Endothelial cell of umbilical vein (primary cell): ENCODE measurements around the gene FAM32A. TPM values are rescaled to one million over a fixed set of nuclear protein-coding genes. Genes with fewer than 3 reads are reported as not detected.

Source experiments
- BruUV-seq: library from RNA; stranded (reverse); fragments of 400-500 nt; replicated peaks from 2 replicates; lab custom pipeline; 2021; lab: Mats Ljungman, UMichigan
- CTCF ChIA-PET: fragments of 300-600, 350-600 bp; sonication (Branson Sonifier 250); formaldehyde crosslinking; loops from one replicate; lab custom pipeline; 2021; ENCODE audit warnings: antibody characterized with exemption, inconsistent platforms; lab: Charles Lee
- POLR2A ChIA-PET: fragments of 300-600, 350-600 bp; sonication (Branson Sonifier 250); formaldehyde crosslinking; loops from one replicate; lab custom pipeline; 2021; ENCODE audit warnings: antibody characterized with exemption, inconsistent platforms; lab: Charles Lee
- DNase-seq: peaks from one replicate; pipeline ENCODE4 v3.0.0-alpha.2; 2011; ENCODE audit warnings: low read depth, low spot score
- FAIRE-seq: peaks from 2 replicates; lab custom pipeline; 2011; peaks lifted over from hg19 to GRCh38; lab: Jason Lieb, UNC
- H2AFZ ChIP-seq: 2 replicates; pipeline ENCODE4 v1.6.0; 2012; ENCODE audit warnings: low read depth, low read length, control low read depth, inconsistent platforms
- H3K27ac ChIP-seq: 2 replicates; pipeline ENCODE4 v1.5.1; 2011; ENCODE audit warnings: low read depth, mild to moderate bottlenecking, control low read depth, low read length, moderate library complexity; ENCODE audit not compliant: insufficient read depth
- H3K27me3 ChIP-seq, 2 experiments: 2 replicates each; pipeline versions ENCODE4 v1.6.0 to v1.6.1; 2011; ENCODE audit warnings: low read length in 2 of 2, mixed read lengths in 1 of 2; ENCODE audit not compliant: control insufficient read depth in 2 of 2, insufficient read depth in 2 of 2
- H3K36me3 ChIP-seq, 2 experiments: 2 replicates in 1 of 2; 3 replicates in 1 of 2; pipeline ENCODE4 v1.5.1; 2011; ENCODE audit warnings: low read length in 2 of 2, mild to moderate bottlenecking in 1 of 2, moderate library complexity in 1 of 2; ENCODE audit not compliant: control insufficient read depth in 2 of 2, insufficient read depth in 2 of 2; ENCODE audit errors: extremely low read depth in 1 of 2
- H3K4me1 ChIP-seq: 3 replicates; pipeline ENCODE4 v1.5.1; 2011; ENCODE audit warnings: mild to moderate bottlenecking, low read length; ENCODE audit not compliant: control insufficient read depth, insufficient read depth; ENCODE audit errors: extremely low read depth
- H3K4me2 ChIP-seq: 2 replicates; pipeline ENCODE4 v1.6.1; 2011; ENCODE audit warnings: low read length, control low read depth, mixed read lengths; ENCODE audit not compliant: insufficient read depth
- H3K4me3 ChIP-seq, 3 experiments: fragments of 200-600 bp in 1 of 3; sonication (generic), shearing (Covaris generic) in 1 of 3; replicated peaks in 1 of 3; 2 replicates each; pipeline ENCODE4 v1.5.1; 2011 to 2016; ENCODE audit warnings: control low read depth in 3 of 3, low read length in 3 of 3, mild to moderate bottlenecking in 2 of 3, inconsistent platforms in 1 of 3, low read depth in 1 of 3, moderate library complexity in 1 of 3; ENCODE audit not compliant: insufficient read depth in 1 of 3
- H3K79me2 ChIP-seq: 2 replicates; pipeline ENCODE4 v1.6.0; 2012; ENCODE audit warnings: low read length, inconsistent platforms; ENCODE audit not compliant: control insufficient read depth, insufficient read depth
- H3K9ac ChIP-seq: replicated peaks from 2 replicates; pipeline ENCODE3; 2011; ENCODE audit warnings: low read length, control low read depth; ENCODE audit not compliant: insufficient read depth; ENCODE audit errors: extremely low read depth
- H3K9me1 ChIP-seq: replicated peaks from 3 replicates; pipeline ENCODE4 v1.6.0; 2011; ENCODE audit warnings: mild to moderate bottlenecking, low read length; ENCODE audit not compliant: control insufficient read depth, insufficient read depth; ENCODE audit errors: extremely low read depth
- H3K9me3 ChIP-seq: replicated peaks from 2 replicates; pipeline ENCODE4 v1.5.1; 2012; ENCODE audit warnings: low read length, inconsistent platforms; ENCODE audit not compliant: control insufficient read depth, insufficient read depth
- H4K20me1 ChIP-seq: replicated peaks from 2 replicates; pipeline ENCODE3; 2011; ENCODE audit warnings: mild to moderate bottlenecking, low read length; ENCODE audit not compliant: control insufficient read depth, insufficient read depth; ENCODE audit errors: extremely low read depth
- EZH2 ChIP-seq: IDR thresholded peaks from 2 replicates; pipeline ENCODE4 v1.6.1; 2012; ENCODE audit warnings: borderline replicate concordance, low read depth, mild to moderate bottlenecking, moderate library complexity, low read length, inconsistent platforms; ENCODE audit not compliant: severe bottlenecking
- FOS ChIP-seq: IDR thresholded peaks from 2 replicates; pipeline ENCODE4 v1.6.1; 2011; ENCODE audit warnings: mild to moderate bottlenecking, low read length, moderate library complexity, borderline replicate concordance; ENCODE audit not compliant: insufficient read depth
- GATA2 ChIP-seq: IDR thresholded peaks from 2 replicates; pipeline ENCODE4 v1.7.0; 2011; ENCODE audit warnings: low read depth, mild to moderate bottlenecking, moderate library complexity, mixed read lengths, low read length; ENCODE audit not compliant: insufficient read length, insufficient read depth
- JUN ChIP-seq: IDR thresholded peaks from 2 replicates; pipeline ENCODE4 v1.6.1; 2011; ENCODE audit warnings: borderline replicate concordance, low read depth; ENCODE audit not compliant: insufficient read length, insufficient read depth
- MYC ChIP-seq: IDR thresholded peaks from one replicate; pipeline ENCODE4 v1.6.1; 2011; ENCODE audit warnings: mild to moderate bottlenecking, low read depth, low read length
- POLR2A ChIP-seq: IDR thresholded peaks from 2 replicates; pipeline ENCODE4 v1.6.1; 2012; ENCODE audit warnings: low read depth, mild to moderate bottlenecking, control low read depth, low read length
- POLR2AphosphoS5 ChIP-seq: IDR thresholded peaks from 2 replicates; pipeline ENCODE4 v1.6.1; 2012; ENCODE audit warnings: low read depth, mild to moderate bottlenecking, control low read depth, low read length, moderate library complexity; ENCODE audit not compliant: insufficient read depth
- dilution Hi-C: fragments of 300-500 bp; cut with MboI; formaldehyde crosslinking; loops from one replicate; pipeline ENCODE4 v1.15.0; 2019; ENCODE audit warnings: low sequenced_read_pairs; ENCODE audit not compliant: extremely low pct_ligation_motif_present
- intact Hi-C: fragments of 100-400 bp; cut with micrococcal nuclease; formaldehyde crosslinking; loops from one replicate; pipeline ENCODE4 v1.10.0; 2022
- polyA plus RNA-seq, 4 experiments: library from polyadenylated mRNA; depleted of rRNA in 3 of 4; stranded (reverse) in 3 of 4; unstranded in 1 of 4; fragments of >200 nt; gene quantifications; 2 replicates each; pipeline versions ENCODE4 v1.2.1 to v1.2.3, GENCODE V29; 2011 to 2012; ENCODE audit warnings: missing spikeins in 1 of 4
- total RNA-seq: library from RNA; stranded (reverse); gene quantifications from 2 replicates; pipeline ENCODE4 v1.2.3, GENCODE V29; 2021
- TF ChIP-seq, protein P1 (sequence below), 2 donors: IDR thresholded peaks; 1 replicate in 1 of 2; 2 replicates in 1 of 2; pipeline ENCODE4 v1.5.1; 2011; ENCODE audit warnings: low read length in 2 of 2, mild to moderate bottlenecking in 2 of 2, moderate library complexity in 2 of 2, control low read depth in 1 of 2, inconsistent platforms in 1 of 2, low read depth in 1 of 2; ENCODE audit not compliant: insufficient read depth in 1 of 2; ENCODE audit errors: extremely low read depth in 1 of 2
- TF ChIP-seq, protein P2 (sequence below): IDR thresholded peaks from 2 replicates; pipeline ENCODE4 v1.6.1; 2011; ENCODE audit not compliant: insufficient read depth, insufficient read length

FAM32A gene
- total and polyA plus RNA-seq, 2 donors (not counting 3 experiments of a cell fraction or from before 2014, with no cell fraction given) = 82.8 to 130 TPM

- no peak overlapping the region for H3K27ac ChIP-seq
- H3K79me2 ChIP-seq = peaks cover 19% of the 10 kb centered on the region
- H3K4me2 ChIP-seq = no peak overlapping the region
- H4K20me1 ChIP-seq = no peaks in the 10 kb centered on the region
- intact Hi-C loops (no loop called here), dilution Hi-C loops (loop anchor here (25.0 kb wide), 1 partner anchor 143 kb away; no protein-coding TSS in a partner anchor)
- no peaks in the 10 kb centered on the region for H3K4me1 ChIP-seq
- no peaks in the 10 kb centered on the region for H3K27me3 ChIP-seq
- no TSS peak for BruUV-seq
- peaks cover 5% of the 10 kb centered on the region for H3K9me3 ChIP-seq
- DNase-seq (no peak), FAIRE-seq (no peak)
- POLR2A ChIA-PET = interaction anchor here (0.7 kb wide), 1 partner anchor 278 kb away, joined by 4 read pairs; no protein-coding TSS in a partner anchor
- no peak overlapping the region for H2AFZ ChIP-seq
- peaks cover 11 to 14% of the 10 kb centered on the region in 2 experiments for H3K36me3 ChIP-seq
- no peak overlapping the region for H3K9ac ChIP-seq
- no peaks in the 10 kb centered on the region for H3K9me1 ChIP-seq
- TF ChIP-seq GATA2 (no peak), MYC (no peak), POLR2A (no peak), EZH2 (no peak), POLR2AphosphoS5 (no peak), FOS (no peak), JUN (no peak)
- TF ChIP-seq, protein P1, sequence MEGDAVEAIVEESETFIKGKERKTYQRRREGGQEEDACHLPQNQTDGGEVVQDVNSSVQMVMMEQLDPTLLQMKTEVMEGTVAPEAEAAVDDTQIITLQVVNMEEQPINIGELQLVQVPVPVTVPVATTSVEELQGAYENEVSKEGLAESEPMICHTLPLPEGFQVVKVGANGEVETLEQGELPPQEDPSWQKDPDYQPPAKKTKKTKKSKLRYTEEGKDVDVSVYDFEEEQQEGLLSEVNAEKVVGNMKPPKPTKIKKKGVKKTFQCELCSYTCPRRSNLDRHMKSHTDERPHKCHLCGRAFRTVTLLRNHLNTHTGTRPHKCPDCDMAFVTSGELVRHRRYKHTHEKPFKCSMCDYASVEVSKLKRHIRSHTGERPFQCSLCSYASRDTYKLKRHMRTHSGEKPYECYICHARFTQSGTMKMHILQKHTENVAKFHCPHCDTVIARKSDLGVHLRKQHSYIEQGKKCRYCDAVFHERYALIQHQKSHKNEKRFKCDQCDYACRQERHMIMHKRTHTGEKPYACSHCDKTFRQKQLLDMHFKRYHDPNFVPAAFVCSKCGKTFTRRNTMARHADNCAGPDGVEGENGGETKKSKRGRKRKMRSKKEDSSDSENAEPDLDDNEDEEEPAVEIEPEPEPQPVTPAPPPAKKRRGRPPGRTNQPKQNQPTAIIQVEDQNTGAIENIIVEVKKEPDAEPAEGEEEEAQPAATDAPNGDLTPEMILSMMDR (IDR thresholded peaks at IDR 0.05; ENCODE audit: extremely low read depth in 1 of 2, insufficient read depth in 1 of 2, low read depth in 1 of 2, low read length in 2 of 2) = no peak
- TF ChIP-seq, protein P2, sequence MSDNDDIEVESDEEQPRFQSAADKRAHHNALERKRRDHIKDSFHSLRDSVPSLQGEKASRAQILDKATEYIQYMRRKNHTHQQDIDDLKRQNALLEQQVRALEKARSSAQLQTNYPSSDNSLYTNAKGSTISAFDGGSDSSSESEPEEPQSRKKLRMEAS = no peak
- no peak overlapping the region for H3K4me3 ChIP-seq
- CTCF ChIA-PET = no interaction called here
Observed at GRCh38 chr19:16218851-16219250, 33.6 kb downstream of the FAM32A start.
